ENCODE data around the gene ERI2. TPM values are rescaled to one million over a fixed set of nuclear protein-coding genes. Genes with fewer than 3 reads are reported as not detected.
"Not testable (repeated sequence)": the region's sequence is repeated elsewhere in the genome, so short reads cannot be mapped to it uniquely, and the experiment has no call there.

The ERI2 gene
- total RNA-seq, 1 donor from 2014 or later = 26.7 TPM

GRCh38 chr16:20765732-20766131 lies 40.5 kb downstream of the ERI2 start:
- no peak for DNase-seq (ENCODE audit: low spot score)

DNA sequence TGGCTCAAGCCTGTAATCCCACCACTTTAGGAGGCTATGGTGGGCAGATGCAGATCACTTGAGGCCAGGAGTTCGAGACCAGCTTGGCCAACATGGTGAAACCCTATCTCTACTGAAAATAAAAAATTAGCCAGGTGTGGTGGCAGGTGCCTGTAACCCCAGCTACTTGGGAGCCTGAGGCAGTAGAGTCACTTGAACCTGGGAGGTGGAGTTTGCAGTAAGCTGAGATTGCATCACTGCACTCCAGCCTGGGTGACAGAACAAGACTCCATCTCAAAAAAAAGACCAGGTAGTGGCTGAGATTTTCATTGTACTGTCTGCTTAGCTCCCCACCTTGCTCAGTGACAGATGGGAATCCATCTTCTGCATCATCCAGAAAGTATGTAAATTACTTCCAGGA lies 41.8 kb downstream of the ERI2 start:
- DNase-seq (ENCODE audit: low spot score) = not testable (repeated sequence)

- peak; percentile 88 for DNase-seq (ENCODE audit: low spot score)
Observed at GRCh38 chr16:20763461-20764232, 42.6 kb downstream of the ERI2 start, which contains the start of gene ACSM3. ACSM3 (plus strand) TSS chr16:20764014; CDS start chr16:20770035, 6,021 bp downstream.

- no peak for DNase-seq (ENCODE audit: low spot score)
Observed at GRCh38 chr16:20762404-20763123, 43.7 kb downstream of the ERI2 start.

DNA sequence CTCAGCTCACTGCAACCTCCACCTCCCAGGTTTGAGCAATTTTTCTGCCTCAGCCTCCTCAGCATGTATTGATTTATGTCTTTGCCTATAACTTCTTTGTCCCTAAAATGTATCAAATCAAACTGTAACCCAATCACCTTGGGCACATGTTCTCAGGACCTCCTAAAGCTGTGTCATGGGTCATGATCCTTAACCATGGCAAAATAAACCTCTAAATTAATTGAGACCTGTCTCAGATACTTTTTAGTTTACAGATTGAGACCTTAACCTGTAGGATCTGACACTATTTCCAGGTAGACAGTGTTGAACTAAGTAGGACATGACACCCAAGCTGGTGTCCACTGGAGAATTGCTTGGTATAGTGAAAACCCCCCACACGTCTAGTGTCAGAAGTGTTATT lies 45.1 kb downstream of the ERI2 start:
- DNase-seq (ENCODE audit: low spot score) = no peak

DNA sequence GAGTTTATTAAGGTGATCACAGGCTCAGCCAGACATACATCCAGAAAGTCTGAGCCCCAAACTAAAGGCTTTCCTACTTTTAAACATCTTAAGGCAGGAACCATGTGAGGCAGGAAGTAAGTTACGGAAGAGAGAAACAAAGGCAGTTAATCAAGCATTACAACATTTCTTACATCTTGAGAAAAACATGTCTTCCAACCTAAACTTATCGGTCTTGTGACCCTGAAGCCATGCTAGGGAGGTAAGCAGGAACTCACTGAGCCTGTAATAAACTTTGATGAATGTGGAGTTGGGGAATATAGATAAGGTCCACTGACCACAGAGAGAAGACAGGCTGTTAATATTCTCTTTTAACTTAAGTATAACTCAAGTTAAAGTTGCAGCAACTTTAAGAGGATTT lies 45.9 kb downstream of the ERI2 start:
- no peak for DNase-seq (ENCODE audit: low spot score)

DNA sequence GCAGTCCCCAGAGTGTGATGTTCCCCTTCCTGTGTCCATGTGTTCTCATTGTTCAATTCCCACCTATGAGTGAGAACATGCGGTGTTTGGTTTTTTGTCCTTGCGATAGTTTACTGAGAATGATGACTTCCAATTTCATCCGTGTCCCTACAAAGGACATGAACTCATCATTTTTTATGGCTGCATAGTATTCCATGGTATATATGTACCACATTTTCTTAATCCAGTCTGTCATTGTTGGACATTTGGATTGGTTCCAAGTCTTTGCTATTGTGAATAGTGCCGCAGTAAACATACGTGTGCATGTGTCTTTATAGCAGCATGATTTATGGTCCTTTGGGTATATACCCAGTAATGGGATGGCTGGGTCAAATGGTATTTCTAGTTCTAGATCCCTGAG lies 50.5 kb downstream of the ERI2 start:
- not testable (repeated sequence) for DNase-seq (ENCODE audit: low spot score)

DNA sequence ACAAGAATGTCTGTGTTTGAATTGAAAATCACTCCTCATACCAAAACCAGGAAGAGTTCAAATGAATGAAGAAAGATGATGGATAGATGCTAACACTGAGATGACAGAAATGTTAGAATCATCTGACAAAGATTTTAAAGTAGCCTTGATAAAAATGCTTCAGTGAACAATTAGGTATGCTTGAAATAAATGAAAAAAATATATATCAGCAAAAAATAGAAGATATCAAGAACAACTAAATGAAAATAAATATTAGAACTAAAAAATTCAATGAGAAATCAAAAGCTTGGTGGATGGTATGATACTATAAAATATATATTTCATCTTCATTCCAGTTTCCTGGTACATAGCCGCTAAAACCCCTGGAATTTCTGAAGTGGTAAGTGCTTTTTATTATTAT lies 51.0 kb downstream of the ERI2 start:
- DNase-seq (ENCODE audit: low spot score) = no peak

GRCh38 chr16:20753727-20754126 lies 52.5 kb downstream of the ERI2 start:
- no peak for DNase-seq (ENCODE audit: low spot score)

DNA sequence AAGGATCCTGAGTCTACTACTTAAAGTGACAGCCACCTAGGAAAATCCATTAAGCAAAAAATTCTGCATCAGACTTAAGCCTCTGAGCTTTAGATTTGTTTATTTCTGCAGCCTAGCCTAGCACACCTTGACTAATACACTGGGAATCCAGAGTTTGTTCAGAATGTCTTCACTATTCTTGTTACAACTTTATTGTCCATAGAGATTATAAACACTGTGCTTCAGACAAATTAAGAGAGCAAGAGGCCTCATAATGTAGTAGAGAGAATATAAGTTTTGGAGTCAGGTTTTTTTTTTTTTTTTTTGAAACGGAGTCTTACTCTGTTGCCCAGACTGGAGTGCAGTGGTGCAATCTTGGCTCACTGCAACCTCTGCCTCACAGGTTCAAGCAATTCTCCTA lies 55.7 kb downstream of the ERI2 start:
- no peak for DNase-seq (ENCODE audit: low spot score)

- DNase-seq (ENCODE audit: low spot score) = no peak
Observed at GRCh38 chr16:20749474-20749873, 56.8 kb downstream of the ERI2 start.

- DNase-seq (ENCODE audit: low spot score) = no peak
Observed at GRCh38 chr16:20747030-20747816, 59.0 kb downstream of the ERI2 start.

- DNase-seq (ENCODE audit: low spot score) = no peak
Observed at GRCh38 chr16:20746461-20746860, 59.8 kb downstream of the ERI2 start.

Other genes with a start within 250 kb of the ERI2 start
- 4.6 TPM for gene ACSM2B, start 230.1 kb downstream of the ERI2 start, total RNA-seq (ENCODE audit: insufficient read depth, low replicate concordance)
- 0.24 TPM for gene ACSM1, start 108.8 kb downstream of the ERI2 start, total RNA-seq (ENCODE audit: insufficient read depth, low replicate concordance)
- 103 TPM for gene THUMPD1, start 64.7 kb downstream of the ERI2 start, total RNA-seq (ENCODE audit: insufficient read depth, low replicate concordance)
- gene ACSM3, start 42.5 kb downstream of the ERI2 start, total RNA-seq (ENCODE audit: insufficient read depth, low replicate concordance) = 8.9 TPM
- 4.1 TPM for gene REXO5, start 55 bp upstream of the ERI2 start, total RNA-seq (ENCODE audit: insufficient read depth, low replicate concordance)
- gene DCUN1D3, start 93.9 kb upstream of the ERI2 start, total RNA-seq (ENCODE audit: insufficient read depth, low replicate concordance) = 45.0 TPM
- 40.0 TPM for gene LYRM1, start 94.3 kb upstream of the ERI2 start, total RNA-seq (ENCODE audit: insufficient read depth, low replicate concordance)